H9 (cell line): Measurements from ENCODE around the gene NEK7. TPM values are rescaled to one million over a fixed set of nuclear protein-coding genes. Genes with fewer than 3 reads are reported as not detected.

Experiments
- DNase-seq: peaks from one replicate; pipeline ENCODE4 v3.0.0-alpha.2; 2017
- H2AFZ ChIP-seq: one replicate; pipeline ENCODE4 v1.6.1; 2013; ENCODE audit warnings: mild to moderate bottlenecking, low read length, control low read depth, moderate library complexity
- H2AK5ac ChIP-seq: 2 replicates; pipeline ENCODE4 v1.6.1; 2013; ENCODE audit warnings: low read length, control low read depth, mixed read lengths; ENCODE audit not compliant: insufficient read length
- H2BK120ac ChIP-seq: one replicate; pipeline ENCODE4 v1.6.1; 2013; ENCODE audit warnings: low read depth, mild to moderate bottlenecking, low read length, control low read depth, inconsistent platforms; ENCODE audit not compliant: poor library complexity, severe bottlenecking
- H2BK12ac ChIP-seq: 2 replicates; pipeline ENCODE4 v1.6.1; 2013; ENCODE audit warnings: low read length, control low read depth, mixed read lengths, low read depth; ENCODE audit not compliant: insufficient read length
- H2BK15ac ChIP-seq: 2 replicates; pipeline ENCODE4 v1.6.1; 2013; ENCODE audit warnings: low read depth, low read length, control low read depth
- H2BK20ac ChIP-seq: one replicate; pipeline ENCODE4 v1.6.1; 2013; ENCODE audit warnings: low read depth, mild to moderate bottlenecking, low read length, control low read depth, inconsistent platforms; ENCODE audit not compliant: poor library complexity, severe bottlenecking
- H2BK5ac ChIP-seq: 2 replicates; pipeline ENCODE4 v1.6.1; 2013; ENCODE audit warnings: low read length, control low read depth, mixed read lengths; ENCODE audit not compliant: insufficient read length
- H3K14ac ChIP-seq: 2 replicates; pipeline ENCODE4 v1.6.1; 2013; ENCODE audit warnings: low read length, control low read depth; ENCODE audit not compliant: insufficient read depth
- H3K18ac ChIP-seq: 2 replicates; pipeline ENCODE4 v1.6.1; 2013; ENCODE audit warnings: low read depth, mild to moderate bottlenecking, mixed read lengths, low read length, control low read depth; ENCODE audit not compliant: insufficient read length
- H3K23ac ChIP-seq: 2 replicates; pipeline ENCODE4 v1.6.1; 2013; ENCODE audit warnings: low read length, control low read depth, mixed read lengths, low read depth; ENCODE audit not compliant: insufficient read length
- H3K23me2 ChIP-seq: 2 replicates; pipeline ENCODE4 v1.6.1; 2013; ENCODE audit warnings: low read depth, mild to moderate bottlenecking, mixed read lengths, low read length, control low read depth; ENCODE audit not compliant: insufficient read length, poor library complexity, severe bottlenecking
- H3K27ac ChIP-seq: 2 replicates; pipeline ENCODE4 v1.5.1; 2013; ENCODE audit warnings: low read length, control low read depth, mixed read lengths, low read depth; ENCODE audit not compliant: insufficient read length
- H3K27me3 ChIP-seq: 2 replicates; pipeline ENCODE4 v1.6.1; 2013; ENCODE audit warnings: low read length, control low read depth, inconsistent platforms; ENCODE audit not compliant: insufficient read depth
- H3K4ac ChIP-seq: 2 replicates; pipeline ENCODE4 v1.6.1; 2013; ENCODE audit warnings: low read depth, mild to moderate bottlenecking, control low read depth, inconsistent platforms, low read length, moderate library complexity
- H3K4me1 ChIP-seq: 2 replicates; pipeline ENCODE4 v1.6.1; 2013; ENCODE audit warnings: low read length, control low read depth, inconsistent platforms; ENCODE audit not compliant: insufficient read depth
- H3K4me2 ChIP-seq: 2 replicates; pipeline ENCODE4 v1.6.1; 2013; ENCODE audit warnings: low read length, control low read depth, mixed read lengths; ENCODE audit not compliant: insufficient read length, insufficient read depth
- H3K56ac ChIP-seq: 2 replicates; pipeline ENCODE4 v1.6.1; 2013; ENCODE audit warnings: low read depth, mild to moderate bottlenecking, mixed read lengths, low read length, control low read depth; ENCODE audit not compliant: insufficient read length
- H3K79me1 ChIP-seq: 2 replicates; pipeline ENCODE4 v1.6.1; 2013; ENCODE audit warnings: low read depth, mild to moderate bottlenecking, moderate library complexity, low read length, control low read depth, inconsistent platforms; ENCODE audit not compliant: insufficient read depth, poor library complexity, severe bottlenecking
- H3K79me2 ChIP-seq: 2 replicates; pipeline ENCODE4 v1.6.1; 2013; ENCODE audit warnings: low read length, control low read depth, inconsistent platforms; ENCODE audit not compliant: insufficient read depth
- H3K9ac ChIP-seq: 2 replicates; pipeline ENCODE4 v1.6.1; 2013; ENCODE audit warnings: low read length, control low read depth, mixed read lengths; ENCODE audit not compliant: insufficient read length; ENCODE audit errors: extremely low read depth
- H3K9me3 ChIP-seq: one replicate; pipeline ENCODE4 v1.6.1; 2013; ENCODE audit warnings: low read depth, low read length, inconsistent platforms; ENCODE audit not compliant: control insufficient read depth
- H3T11ph ChIP-seq: one replicate; pipeline ENCODE4 v1.6.1; 2013; ENCODE audit warnings: mild to moderate bottlenecking, low read length, control low read depth, inconsistent platforms
- H4K20me1 ChIP-seq: one replicate; pipeline ENCODE4 v1.6.1; 2013; ENCODE audit not compliant: control insufficient read depth, insufficient read length, insufficient read depth
- H4K5ac ChIP-seq: 2 replicates; pipeline ENCODE4 v1.6.1; 2013; ENCODE audit warnings: low read depth, mild to moderate bottlenecking, mixed read lengths, low read length, control low read depth; ENCODE audit not compliant: insufficient read length
- H4K8ac ChIP-seq: replicated peaks from 2 replicates; pipeline ENCODE4 v1.6.1; 2013; ENCODE audit warnings: low read length, control low read depth, mixed read lengths, low read depth; ENCODE audit not compliant: insufficient read length
- H4K91ac ChIP-seq: 2 replicates; pipeline ENCODE4 v1.6.1; 2013; ENCODE audit warnings: low read depth, mild to moderate bottlenecking, moderate library complexity, mixed read lengths, low read length, control low read depth; ENCODE audit not compliant: insufficient read length
- H3K27ac Mint-ChIP-seq, 3 experiments: 2 replicates in 2 of 3; 3 replicates in 1 of 3; pipeline ENCODE4 v1.8.0; 2020 to 2021; ENCODE audit warnings: mixed read lengths in 3 of 3, mild to moderate bottlenecking in 1 of 3, moderate library complexity in 1 of 3
- H3K27me3 Mint-ChIP-seq: 2 replicates; pipeline ENCODE4 v1.8.0; 2021; ENCODE audit warnings: low read depth, mild to moderate bottlenecking, moderate library complexity, mixed read lengths
- H3K36me3 Mint-ChIP-seq, 3 experiments: 2 replicates in 2 of 3; 3 replicates in 1 of 3; pipeline ENCODE4 v1.8.0; 2020 to 2021; ENCODE audit warnings: low read depth in 3 of 3, mixed read lengths in 3 of 3; ENCODE audit not compliant: insufficient read depth in 1 of 3
- H3K4me1 Mint-ChIP-seq, 2 experiments: 2 replicates each; pipeline ENCODE4 v1.8.0; 2020; ENCODE audit warnings: mixed read lengths in 2 of 2
- H3K4me3 Mint-ChIP-seq, 2 experiments: 2 replicates in 1 of 2; 3 replicates in 1 of 2; pipeline ENCODE4 v1.8.0; 2020 to 2021; ENCODE audit warnings: mild to moderate bottlenecking in 2 of 2, mixed read lengths in 2 of 2, moderate library complexity in 1 of 2
- H3K9me3 Mint-ChIP-seq, 2 experiments: 2 replicates in 1 of 2; 3 replicates in 1 of 2; pipeline ENCODE4 v1.8.0; 2020; ENCODE audit warnings: mild to moderate bottlenecking in 2 of 2, mixed read lengths in 2 of 2, moderate library complexity in 1 of 2
- WGBS: extraction: QIAGEN DNeasy Blood & Tissue Kit; methylation state at CpG from one replicate; pipeline ENCODE4 v1.1.7; 2013; ENCODE audit warnings: missing lambda C conversion rate, low lambda C conversion rate, mixed read lengths; ENCODE audit not compliant: insufficient read length; ENCODE audit errors: extremely low coverage; 5-methylcytosine and 5-hydroxymethylcytosine counted together
- total RNA-seq: library from RNA; stranded (reverse); gene quantifications from 2 replicates; pipeline ENCODE4 v1.2.1, GENCODE V29; 2021
- TF ChIP-seq, protein P1 (sequence below): fragments of 200-600 bp; sonication (generic); conservative IDR thresholded peaks from 3 replicates; pipeline ENCODE4 v1.8.0; 2021; ENCODE audit warnings: antibody characterized with exemption, mild to moderate bottlenecking

NEK7 gene
- total RNA-seq, 1 experiment from 2014 or later = 9.6 TPM

- Mint-ChIP-seq H3K36me3 (peaks cover 0 to 8% (median 4%) of the 10 kb centered on the region in 3 experiments; a peak in 3 of 7 replicates), H3K27ac (no peak overlapping the region), H3K27me3 (peaks cover 30% of the 10 kb centered on the region), H3K4me1 (peaks cover 36 to 41% of the 10 kb centered on the region in 2 experiments), H3K4me3 (no peak overlapping the region), H3K9me3 (peaks cover 0 to 6% of the 10 kb centered on the region in 2 experiments; a peak in 1 of 5 replicates)
- Histone ChIP-seq H4K5ac (no peak overlapping the region), H3K27me3 (no peaks in the 10 kb centered on the region), H3K23me2 (no peaks in the 10 kb centered on the region), H2BK12ac (no peak overlapping the region), H3T11ph (no peak overlapping the region), H2BK15ac (no peak overlapping the region), H4K91ac (no peak overlapping the region), H3K79me2 (no peaks in the 10 kb centered on the region), H3K27ac (no peak overlapping the region), H3K56ac (no peak overlapping the region), H3K79me1 (no peaks in the 10 kb centered on the region), H3K18ac (no peak overlapping the region), H2BK120ac (no peak overlapping the region), H3K4ac (no peak overlapping the region), H2AK5ac (no peak overlapping the region), H3K4me2 (no peak overlapping the region), H3K4me1 (peaks cover 6% of the 10 kb centered on the region), H3K9me3 (no peaks in the 10 kb centered on the region), H4K20me1 (no peaks in the 10 kb centered on the region), H3K23ac (no peak overlapping the region), H3K14ac (no peak overlapping the region), H3K9ac (no peak overlapping the region), H2AFZ (no peak overlapping the region), H4K8ac (no peak overlapping the region), H2BK5ac (no peak overlapping the region), H2BK20ac (no peak overlapping the region)
- no CpG with 5 or more reads among the region's 4 CpGs for WGBS
- TF ChIP-seq, protein P1, sequence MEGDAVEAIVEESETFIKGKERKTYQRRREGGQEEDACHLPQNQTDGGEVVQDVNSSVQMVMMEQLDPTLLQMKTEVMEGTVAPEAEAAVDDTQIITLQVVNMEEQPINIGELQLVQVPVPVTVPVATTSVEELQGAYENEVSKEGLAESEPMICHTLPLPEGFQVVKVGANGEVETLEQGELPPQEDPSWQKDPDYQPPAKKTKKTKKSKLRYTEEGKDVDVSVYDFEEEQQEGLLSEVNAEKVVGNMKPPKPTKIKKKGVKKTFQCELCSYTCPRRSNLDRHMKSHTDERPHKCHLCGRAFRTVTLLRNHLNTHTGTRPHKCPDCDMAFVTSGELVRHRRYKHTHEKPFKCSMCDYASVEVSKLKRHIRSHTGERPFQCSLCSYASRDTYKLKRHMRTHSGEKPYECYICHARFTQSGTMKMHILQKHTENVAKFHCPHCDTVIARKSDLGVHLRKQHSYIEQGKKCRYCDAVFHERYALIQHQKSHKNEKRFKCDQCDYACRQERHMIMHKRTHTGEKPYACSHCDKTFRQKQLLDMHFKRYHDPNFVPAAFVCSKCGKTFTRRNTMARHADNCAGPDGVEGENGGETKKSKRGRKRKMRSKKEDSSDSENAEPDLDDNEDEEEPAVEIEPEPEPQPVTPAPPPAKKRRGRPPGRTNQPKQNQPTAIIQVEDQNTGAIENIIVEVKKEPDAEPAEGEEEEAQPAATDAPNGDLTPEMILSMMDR = no peak
- no peak for DNase-seq
These were observed 159.8 kb downstream of the NEK7 start for GRCh38 chr1:198316546-198317100.
